COR-L47 (cell line): ENCODE results near the gene MKKS.

Experiments used
- DNase-seq: peaks from one replicate; lab custom pipeline; 2025; lab: John Stamatoyannopoulos, UW

Gene MKKS

GRCh38 chr20:10433623-10434466, at the start of gene MKKS:
TSS of gene MKKS (minus strand) at chr20:10434222. CDS start at chr20:10413514, 20,708 bp downstream.
- DNase-seq = peak; percentile 90

GRCh38 chr20:10483691-10484090, 49.7 kb upstream of the MKKS start:
- no peak for DNase-seq

- DNase-seq = no peak
Observed at GRCh38 chr20:10481676-10482075, 47.7 kb upstream of the MKKS start.

GRCh38 chr20:10478930-10479329, 44.9 kb upstream of the MKKS start:
- DNase-seq = no peak

GRCh38 chr20:10478205-10478604, 44.2 kb upstream of the MKKS start:
- no peak for DNase-seq

GRCh38 chr20:10476319-10476724, 42.3 kb upstream of the MKKS start:
- no peak for DNase-seq

- no peak for DNase-seq
Observed at GRCh38 chr20:10475225-10475624, 41.2 kb upstream of the MKKS start.

GRCh38 chr20:10474606-10475184, 40.7 kb upstream of the MKKS start:
- DNase-seq = no peak

- no peak for DNase-seq
Observed at GRCh38 chr20:10472871-10473270, 38.8 kb upstream of the MKKS start.

- DNase-seq = no peak
Observed at GRCh38 chr20:10470276-10470675, 36.3 kb upstream of the MKKS start.

GRCh38 chr20:10469599-10469998, 35.6 kb upstream of the MKKS start:
- DNase-seq = peak; percentile 90

- no peak for DNase-seq
Observed at GRCh38 chr20:10469056-10469455, 35.0 kb upstream of the MKKS start.

GRCh38 chr20:10468340-10468845, 34.4 kb upstream of the MKKS start:
- no peak for DNase-seq

GRCh38 chr20:10467681-10468339, 33.8 kb upstream of the MKKS start:
- DNase-seq = no peak

GRCh38 chr20:10466855-10467254, 32.8 kb upstream of the MKKS start:
- DNase-seq = no peak

- DNase-seq = no peak
Observed at GRCh38 chr20:10466325-10466724, 32.3 kb upstream of the MKKS start.

- no peak for DNase-seq
Observed at GRCh38 chr20:10465135-10465534, 31.1 kb upstream of the MKKS start.

- DNase-seq = no peak
Observed at GRCh38 chr20:10463622-10464021, 29.6 kb upstream of the MKKS start.

GRCh38 chr20:10462516-10462915, 28.5 kb upstream of the MKKS start:
- DNase-seq = no peak

GRCh38 chr20:10461495-10461894, 27.5 kb upstream of the MKKS start:
- no peak for DNase-seq

GRCh38 chr20:10454151-10454750, 20.2 kb upstream of the MKKS start:
- DNase-seq = no peak

GRCh38 chr20:10453241-10453640, 19.2 kb upstream of the MKKS start:
- no peak for DNase-seq
